M059J (cell line): ENCODE results near the gene DENND6B. TPM values are rescaled to one million over a fixed set of nuclear protein-coding genes. Genes with fewer than 3 reads are reported as not detected.
"Not testable (repeated sequence)": the region's sequence is repeated elsewhere in the genome, so short reads cannot be mapped to it uniquely, and the experiment has no call there.

Experiments used
- DNase-seq: peaks from one replicate; pipeline ENCODE4 v3.0.0-alpha.2; 2012; ENCODE audit warnings: low read depth
- total RNA-seq: library from RNA; depleted of rRNA; stranded (reverse); fragments of >200 nt; shearing (Covaris generic); gene quantifications from 2 replicates; pipeline ENCODE4 v1.2.3, GENCODE V29; 2014

The DENND6B gene
- total RNA-seq, 1 experiment from 2014 or later, result 0.71 TPM

- DNase-seq, result no peak
Measured at GRCh38 chr22:50286701-50287318, 40.0 kb downstream of the DENND6B start.

GRCh38 chr22:50286275-50286674 is 40.5 kb downstream of the DENND6B start:
- DNase-seq, result no peak

- DNase-seq, result no peak
Measured at GRCh38 chr22:50285568-50286229, 41.1 kb downstream of the DENND6B start.

GRCh38 chr22:50284479-50284878 is 42.3 kb downstream of the DENND6B start:
- no peak for DNase-seq

GRCh38 chr22:50283821-50284220 is 43.0 kb downstream of the DENND6B start:
- no peak for DNase-seq

- peak; percentile 79 for DNase-seq
Measured at GRCh38 chr22:50282361-50283155, 44.3 kb downstream of the DENND6B start.

- no peak for DNase-seq
Measured at GRCh38 chr22:50281957-50282356, 44.9 kb downstream of the DENND6B start.

GRCh38 chr22:50281384-50281760 is 45.4 kb downstream of the DENND6B start:
- no peak for DNase-seq

- DNase-seq, result no peak
Measured at GRCh38 chr22:50280708-50281383, 46.0 kb downstream of the DENND6B start.

GRCh38 chr22:50280022-50280707 is 46.6 kb downstream of the DENND6B start:
- no peak for DNase-seq

GRCh38 chr22:50278956-50279619 is 47.7 kb downstream of the DENND6B start:
- DNase-seq, result no peak

- no peak for DNase-seq
Measured at GRCh38 chr22:50278461-50278860, 48.4 kb downstream of the DENND6B start.

GRCh38 chr22:50277761-50278160 is 49.1 kb downstream of the DENND6B start:
- DNase-seq, result no peak

GRCh38 chr22:50276143-50276542 is 50.7 kb downstream of the DENND6B start:
- DNase-seq, result no peak

GRCh38 chr22:50275181-50276055 is 51.4 kb downstream of the DENND6B start:
- DNase-seq, result no peak

- DNase-seq, result no peak
Measured at GRCh38 chr22:50274771-50275170, 52.0 kb downstream of the DENND6B start.

- DNase-seq, result peak; percentile 55
Measured at GRCh38 chr22:50274311-50274710, 52.5 kb downstream of the DENND6B start.

- DNase-seq, result not testable (repeated sequence)
Measured at GRCh38 chr22:50273781-50274180, 53.0 kb downstream of the DENND6B start.

GRCh38 chr22:50273352-50273751 is 53.5 kb downstream of the DENND6B start:
- not testable (repeated sequence) for DNase-seq
